HepG2 (cell line): ENCODE measurements around the gene SH2D3A. TPM values are rescaled to one million over a fixed set of nuclear protein-coding genes. Genes with fewer than 3 reads are reported as not detected.

Source experiments
- FOXK2 ChIP-seq: fragments of 450-650 bp; IDR thresholded peaks from 2 replicates; pipeline ENCODE4 v1.6.1; 2016
- PAWR ChIP-seq: sonication (generic); formaldehyde crosslinking; IDR thresholded peaks from 2 replicates; pipeline ENCODE4 v1.4.0; 2020; ENCODE audit warnings: missing genetic modification reagents, mild to moderate bottlenecking, borderline replicate concordance
- RAD51 ChIP-seq: fragments of 450-650 bp; IDR thresholded peaks from 2 replicates; pipeline ENCODE4 v1.6.1; 2016; ENCODE audit warnings: borderline replicate concordance
- ZBTB21 ChIP-seq: sonication (generic); formaldehyde crosslinking; IDR thresholded peaks from 2 replicates; pipeline ENCODE4 v1.4.0; 2020; ENCODE audit warnings: missing genetic modification reagents
- ZMYM4 ChIP-seq: sonication (generic); formaldehyde crosslinking; IDR thresholded peaks from 2 replicates; pipeline ENCODE4 v1.8.1; 2023; ENCODE audit warnings: mild to moderate bottlenecking, missing genetic modification reagents
- ZNF274 ChIP-seq: sonication (generic); formaldehyde crosslinking; IDR thresholded peaks from 2 replicates; pipeline ENCODE4 v1.5.1; 2020; ENCODE audit warnings: mild to moderate bottlenecking, missing genetic modification reagents
- ZNF326 ChIP-seq: sonication (generic); formaldehyde crosslinking; IDR thresholded peaks from 2 replicates; pipeline ENCODE4 v1.4.0; 2020; ENCODE audit warnings: missing genetic modification reagents, borderline replicate concordance
- ZNF343 ChIP-seq: sonication (generic); formaldehyde crosslinking; IDR thresholded peaks from 2 replicates; pipeline ENCODE4 v1.4.0; 2020; ENCODE audit warnings: mild to moderate bottlenecking, missing genetic modification reagents
- ZNF550 ChIP-seq: sonication (generic); formaldehyde crosslinking; IDR thresholded peaks from 2 replicates; pipeline ENCODE4 v1.4.0; 2020; ENCODE audit warnings: mild to moderate bottlenecking, missing genetic modification reagents, borderline replicate concordance
- ZNF670 ChIP-seq: sonication (generic); formaldehyde crosslinking; IDR thresholded peaks from 2 replicates; pipeline ENCODE4 v1.8.0; 2022; ENCODE audit warnings: mild to moderate bottlenecking, missing genetic modification reagents, borderline replicate concordance
- ZNF761 ChIP-seq: sonication (generic); formaldehyde crosslinking; conservative IDR thresholded peaks from 2 replicates; pipeline ENCODE4 v1.4.0; 2020; ENCODE audit warnings: mild to moderate bottlenecking, missing genetic modification reagents
- polyA plus RNA-seq, 8 experiments: library from polyadenylated mRNA; depleted of rRNA in 3 of 8; stranded (reverse) in 7 of 8; unstranded in 1 of 8; fragments of >200 nt; fragmentation: Illumina TruSeq in 4 of 8; extraction: Trizol in 4 of 8; gene quantifications; 2 replicates each; pipeline versions ENCODE4 v1.2.1 to v1.2.3, GENCODE V29; 2011 to 2016; ENCODE audit warnings: low read depth in 4 of 8, missing spikeins in 1 of 8, mixed read lengths in 1 of 8; ENCODE audit not compliant: insufficient read depth in 1 of 8
- total RNA-seq, 5 experiments: library from RNA; depleted of rRNA; stranded (reverse); fragments of >200 nt; fragmentation: Illumina TruSeq; extraction: Trizol; gene quantifications; 2 replicates each; pipeline ENCODE4 v1.2.3, GENCODE V29; 2016; ENCODE audit warnings: low read depth in 1 of 5
- TF ChIP-seq, protein P1 (sequence below), 2 experiments: fragments of 450-650 bp in 1 of 2; sonication (generic) in 1 of 2; formaldehyde crosslinking; IDR thresholded peaks; 2 replicates each; pipeline versions ENCODE4 v1.5.0 to v1.8.0; 2020 to 2022; ENCODE audit warnings: mild to moderate bottlenecking in 1 of 2, missing genetic modification reagents in 1 of 2
- TF ChIP-seq, protein P2 (sequence below): sonication (generic); formaldehyde crosslinking; IDR thresholded peaks from 2 replicates; pipeline ENCODE4 v1.5.0; 2020; ENCODE audit warnings: missing genetic modification reagents
- TF ChIP-seq, protein P3 (sequence below): sonication (generic); formaldehyde crosslinking; IDR thresholded peaks from 2 replicates; pipeline ENCODE4 v1.4.0; 2020; ENCODE audit warnings: missing genetic modification reagents
- TF ChIP-seq, protein P4 (sequence below): IDR thresholded peaks from 2 replicates; pipeline ENCODE4 v1.6.1; 2016; ENCODE audit warnings: missing genetic modification reagents, missing compliant biosample characterization
- TF ChIP-seq, protein P5 (sequence below): sonication (generic); formaldehyde crosslinking; IDR thresholded peaks from 2 replicates; pipeline ENCODE4 v1.8.1; 2022; ENCODE audit warnings: low read depth, mild to moderate bottlenecking, missing genetic modification reagents
- TF ChIP-seq, protein P6 (sequence below): sonication (generic); formaldehyde crosslinking; IDR thresholded peaks from 2 replicates; pipeline ENCODE4 v1.4.0; 2020; ENCODE audit warnings: missing genetic modification reagents, mild to moderate bottlenecking, borderline replicate concordance

SH2D3A gene
- total and polyA plus RNA-seq, 2 of the 13 experiments (the other 11 are each of a cell fraction or from before 2014, with no cell fraction given): 1.0 to 2.2 TPM

DNA sequence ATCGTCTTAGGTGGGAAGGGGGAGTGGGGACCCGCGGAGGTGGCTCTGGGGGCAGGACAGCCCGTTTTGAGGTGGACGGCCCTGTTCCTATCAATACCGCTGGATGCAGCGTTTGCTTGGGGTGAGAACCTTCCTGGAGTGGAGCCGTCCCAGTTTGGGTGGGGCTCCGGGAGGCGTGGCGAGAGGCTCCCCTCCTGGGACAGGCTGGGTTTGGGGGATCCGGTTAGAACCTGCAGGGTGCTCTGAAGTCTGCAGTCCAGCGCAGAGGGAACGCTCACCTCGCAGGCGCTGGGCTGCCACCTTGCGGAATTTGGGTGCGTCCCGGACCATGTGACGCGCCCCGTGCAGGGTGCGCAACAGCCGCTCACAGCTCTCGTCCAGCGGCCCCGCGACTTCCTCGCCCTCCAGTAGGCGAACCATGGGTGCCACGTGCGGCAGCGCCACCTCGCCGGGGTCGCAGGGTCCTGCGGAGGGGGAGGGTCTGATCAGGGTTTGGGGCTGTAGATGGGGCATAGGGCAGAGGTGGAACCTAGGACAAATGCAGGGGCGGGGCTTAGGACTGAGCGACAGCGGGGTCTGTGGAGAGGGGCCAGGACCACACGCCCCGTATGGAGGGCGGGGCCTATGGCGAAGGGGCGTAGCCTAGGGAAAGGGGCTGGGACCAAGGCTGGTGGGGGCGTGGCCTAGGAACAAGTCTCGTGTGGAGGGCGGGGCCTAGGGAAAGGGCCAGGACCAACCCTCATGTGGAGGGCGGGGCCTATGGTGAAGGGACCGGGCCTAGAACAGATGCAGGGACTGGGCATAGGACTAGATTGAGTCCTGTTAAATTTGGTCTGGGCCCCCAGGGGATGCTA is 13.8 kb downstream of the SH2D3A start (continued):
- TF ChIP-seq, protein P1, sequence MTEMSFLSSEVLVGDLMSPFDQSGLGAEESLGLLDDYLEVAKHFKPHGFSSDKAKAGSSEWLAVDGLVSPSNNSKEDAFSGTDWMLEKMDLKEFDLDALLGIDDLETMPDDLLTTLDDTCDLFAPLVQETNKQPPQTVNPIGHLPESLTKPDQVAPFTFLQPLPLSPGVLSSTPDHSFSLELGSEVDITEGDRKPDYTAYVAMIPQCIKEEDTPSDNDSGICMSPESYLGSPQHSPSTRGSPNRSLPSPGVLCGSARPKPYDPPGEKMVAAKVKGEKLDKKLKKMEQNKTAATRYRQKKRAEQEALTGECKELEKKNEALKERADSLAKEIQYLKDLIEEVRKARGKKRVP (CRISPR knock-in tag; IDR thresholded peaks at IDR 0.05): peak in 1 of 2 experiments; percentile 58; a peak in 1 of 4 replicates
- TF ChIP-seq FOXK2 (no peak; the same call in 1 of the 2 replicates), ZNF550 (CRISPR knock-in tag) (no peak), ZNF761 (peak; percentile 81; the same call in 1 of the 2 replicates), ZMYM4 (CRISPR knock-in tag) (peak; percentile 53; the same call in 1 of the 2 replicates), ZNF670 (no peak), RAD51 (no peak), ZNF326 (CRISPR knock-in tag) (no peak), ZNF343 (CRISPR knock-in tag) (peak; percentile 10; the same call in 1 of the 2 replicates), PAWR (CRISPR knock-in tag) (no peak), ZBTB21 (CRISPR knock-in tag) (no peak), ZNF274 (CRISPR knock-in tag) (peak; percentile 79)
- TF ChIP-seq, protein P2, sequence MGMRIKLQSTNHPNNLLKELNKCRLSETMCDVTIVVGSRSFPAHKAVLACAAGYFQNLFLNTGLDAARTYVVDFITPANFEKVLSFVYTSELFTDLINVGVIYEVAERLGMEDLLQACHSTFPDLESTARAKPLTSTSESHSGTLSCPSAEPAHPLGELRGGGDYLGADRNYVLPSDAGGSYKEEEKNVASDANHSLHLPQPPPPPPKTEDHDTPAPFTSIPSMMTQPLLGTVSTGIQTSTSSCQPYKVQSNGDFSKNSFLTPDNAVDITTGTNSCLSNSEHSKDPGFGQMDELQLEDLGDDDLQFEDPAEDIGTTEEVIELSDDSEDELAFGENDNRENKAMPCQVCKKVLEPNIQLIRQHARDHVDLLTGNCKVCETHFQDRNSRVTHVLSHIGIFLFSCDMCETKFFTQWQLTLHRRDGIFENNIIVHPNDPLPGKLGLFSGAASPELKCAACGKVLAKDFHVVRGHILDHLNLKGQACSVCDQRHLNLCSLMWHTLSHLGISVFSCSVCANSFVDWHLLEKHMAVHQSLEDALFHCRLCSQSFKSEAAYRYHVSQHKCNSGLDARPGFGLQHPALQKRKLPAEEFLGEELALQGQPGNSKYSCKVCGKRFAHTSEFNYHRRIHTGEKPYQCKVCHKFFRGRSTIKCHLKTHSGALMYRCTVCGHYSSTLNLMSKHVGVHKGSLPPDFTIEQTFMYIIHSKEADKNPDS: no peak
- TF ChIP-seq, protein P3, sequence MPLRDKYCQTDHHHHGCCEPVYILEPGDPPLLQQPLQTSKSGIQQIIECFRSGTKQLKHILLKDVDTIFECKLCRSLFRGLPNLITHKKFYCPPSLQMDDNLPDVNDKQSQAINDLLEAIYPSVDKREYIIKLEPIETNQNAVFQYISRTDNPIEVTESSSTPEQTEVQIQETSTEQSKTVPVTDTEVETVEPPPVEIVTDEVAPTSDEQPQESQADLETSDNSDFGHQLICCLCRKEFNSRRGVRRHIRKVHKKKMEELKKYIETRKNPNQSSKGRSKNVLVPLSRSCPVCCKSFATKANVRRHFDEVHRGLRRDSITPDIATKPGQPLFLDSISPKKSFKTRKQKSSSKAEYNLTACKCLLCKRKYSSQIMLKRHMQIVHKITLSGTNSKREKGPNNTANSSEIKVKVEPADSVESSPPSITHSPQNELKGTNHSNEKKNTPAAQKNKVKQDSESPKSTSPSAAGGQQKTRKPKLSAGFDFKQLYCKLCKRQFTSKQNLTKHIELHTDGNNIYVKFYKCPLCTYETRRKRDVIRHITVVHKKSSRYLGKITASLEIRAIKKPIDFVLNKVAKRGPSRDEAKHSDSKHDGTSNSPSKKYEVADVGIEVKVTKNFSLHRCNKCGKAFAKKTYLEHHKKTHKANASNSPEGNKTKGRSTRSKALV: peak; percentile 95
- TF ChIP-seq, protein P4, sequence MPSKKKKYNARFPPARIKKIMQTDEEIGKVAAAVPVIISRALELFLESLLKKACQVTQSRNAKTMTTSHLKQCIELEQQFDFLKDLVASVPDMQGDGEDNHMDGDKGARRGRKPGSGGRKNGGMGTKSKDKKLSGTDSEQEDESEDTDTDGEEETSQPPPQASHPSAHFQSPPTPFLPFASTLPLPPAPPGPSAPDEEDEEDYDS (CRISPR knock-in tag): peak; percentile 55
- TF ChIP-seq, protein P5, sequence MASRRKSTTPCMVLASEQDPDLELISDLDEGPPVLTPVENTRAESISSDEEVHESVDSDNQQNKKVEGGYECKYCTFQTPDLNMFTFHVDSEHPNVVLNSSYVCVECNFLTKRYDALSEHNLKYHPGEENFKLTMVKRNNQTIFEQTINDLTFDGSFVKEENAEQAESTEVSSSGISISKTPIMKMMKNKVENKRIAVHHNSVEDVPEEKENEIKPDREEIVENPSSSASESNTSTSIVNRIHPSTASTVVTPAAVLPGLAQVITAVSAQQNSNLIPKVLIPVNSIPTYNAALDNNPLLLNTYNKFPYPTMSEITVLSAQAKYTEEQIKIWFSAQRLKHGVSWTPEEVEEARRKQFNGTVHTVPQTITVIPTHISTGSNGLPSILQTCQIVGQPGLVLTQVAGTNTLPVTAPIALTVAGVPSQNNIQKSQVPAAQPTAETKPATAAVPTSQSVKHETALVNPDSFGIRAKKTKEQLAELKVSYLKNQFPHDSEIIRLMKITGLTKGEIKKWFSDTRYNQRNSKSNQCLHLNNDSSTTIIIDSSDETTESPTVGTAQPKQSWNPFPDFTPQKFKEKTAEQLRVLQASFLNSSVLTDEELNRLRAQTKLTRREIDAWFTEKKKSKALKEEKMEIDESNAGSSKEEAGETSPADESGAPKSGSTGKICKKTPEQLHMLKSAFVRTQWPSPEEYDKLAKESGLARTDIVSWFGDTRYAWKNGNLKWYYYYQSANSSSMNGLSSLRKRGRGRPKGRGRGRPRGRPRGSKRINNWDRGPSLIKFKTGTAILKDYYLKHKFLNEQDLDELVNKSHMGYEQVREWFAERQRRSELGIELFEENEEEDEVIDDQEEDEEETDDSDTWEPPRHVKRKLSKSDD: peak; percentile 88
- TF ChIP-seq, protein P6, sequence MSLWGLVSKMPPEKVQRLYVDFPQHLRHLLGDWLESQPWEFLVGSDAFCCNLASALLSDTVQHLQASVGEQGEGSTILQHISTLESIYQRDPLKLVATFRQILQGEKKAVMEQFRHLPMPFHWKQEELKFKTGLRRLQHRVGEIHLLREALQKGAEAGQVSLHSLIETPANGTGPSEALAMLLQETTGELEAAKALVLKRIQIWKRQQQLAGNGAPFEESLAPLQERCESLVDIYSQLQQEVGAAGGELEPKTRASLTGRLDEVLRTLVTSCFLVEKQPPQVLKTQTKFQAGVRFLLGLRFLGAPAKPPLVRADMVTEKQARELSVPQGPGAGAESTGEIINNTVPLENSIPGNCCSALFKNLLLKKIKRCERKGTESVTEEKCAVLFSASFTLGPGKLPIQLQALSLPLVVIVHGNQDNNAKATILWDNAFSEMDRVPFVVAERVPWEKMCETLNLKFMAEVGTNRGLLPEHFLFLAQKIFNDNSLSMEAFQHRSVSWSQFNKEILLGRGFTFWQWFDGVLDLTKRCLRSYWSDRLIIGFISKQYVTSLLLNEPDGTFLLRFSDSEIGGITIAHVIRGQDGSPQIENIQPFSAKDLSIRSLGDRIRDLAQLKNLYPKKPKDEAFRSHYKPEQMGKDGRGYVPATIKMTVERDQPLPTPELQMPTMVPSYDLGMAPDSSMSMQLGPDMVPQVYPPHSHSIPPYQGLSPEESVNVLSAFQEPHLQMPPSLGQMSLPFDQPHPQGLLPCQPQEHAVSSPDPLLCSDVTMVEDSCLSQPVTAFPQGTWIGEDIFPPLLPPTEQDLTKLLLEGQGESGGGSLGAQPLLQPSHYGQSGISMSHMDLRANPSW: no peak
